Mucosa of rectum (tissue), 2 donors: ENCODE results near the gene COG6.

Source experiments
- H3K27ac ChIP-seq, 2 donors: one replicate each; pipeline ENCODE4 v1.7.0; 2013; ENCODE audit warnings: inconsistent platforms in 2 of 2, low read depth in 2 of 2, low read length in 2 of 2
- H3K27me3 ChIP-seq, 2 donors: one replicate each; pipeline ENCODE4 v1.7.0; 2013; ENCODE audit warnings: low read length in 2 of 2; ENCODE audit not compliant: control insufficient read depth in 2 of 2, insufficient read depth in 2 of 2
- H3K36me3 ChIP-seq, 2 donors: one replicate each; pipeline ENCODE4 v1.7.0; 2013; ENCODE audit warnings: low read length in 2 of 2; ENCODE audit not compliant: control insufficient read depth in 2 of 2, insufficient read depth in 2 of 2
- H3K4me1 ChIP-seq, 2 donors: one replicate each; pipeline ENCODE4 v1.7.0; 2013; ENCODE audit warnings: low read length in 2 of 2, mild to moderate bottlenecking in 1 of 2; ENCODE audit not compliant: control insufficient read depth in 2 of 2, insufficient read depth in 2 of 2
- H3K4me3 ChIP-seq, 2 donors: one replicate each; pipeline ENCODE4 v1.7.0; 2013; ENCODE audit warnings: low read length in 2 of 2
- H3K9ac ChIP-seq, 2 donors: one replicate each; pipeline ENCODE4 v1.7.0; 2013; ENCODE audit warnings: low read length in 2 of 2, low read depth in 1 of 2, mild to moderate bottlenecking in 1 of 2
- H3K9me3 ChIP-seq, 2 donors: one replicate each; pipeline ENCODE4 v1.7.0; 2013; ENCODE audit warnings: low read length in 2 of 2; ENCODE audit not compliant: control insufficient read depth in 2 of 2
- donor health status: healthy.
- donor health status: Normal muscosa, but diverticular disease.

Gene COG6

DNA sequence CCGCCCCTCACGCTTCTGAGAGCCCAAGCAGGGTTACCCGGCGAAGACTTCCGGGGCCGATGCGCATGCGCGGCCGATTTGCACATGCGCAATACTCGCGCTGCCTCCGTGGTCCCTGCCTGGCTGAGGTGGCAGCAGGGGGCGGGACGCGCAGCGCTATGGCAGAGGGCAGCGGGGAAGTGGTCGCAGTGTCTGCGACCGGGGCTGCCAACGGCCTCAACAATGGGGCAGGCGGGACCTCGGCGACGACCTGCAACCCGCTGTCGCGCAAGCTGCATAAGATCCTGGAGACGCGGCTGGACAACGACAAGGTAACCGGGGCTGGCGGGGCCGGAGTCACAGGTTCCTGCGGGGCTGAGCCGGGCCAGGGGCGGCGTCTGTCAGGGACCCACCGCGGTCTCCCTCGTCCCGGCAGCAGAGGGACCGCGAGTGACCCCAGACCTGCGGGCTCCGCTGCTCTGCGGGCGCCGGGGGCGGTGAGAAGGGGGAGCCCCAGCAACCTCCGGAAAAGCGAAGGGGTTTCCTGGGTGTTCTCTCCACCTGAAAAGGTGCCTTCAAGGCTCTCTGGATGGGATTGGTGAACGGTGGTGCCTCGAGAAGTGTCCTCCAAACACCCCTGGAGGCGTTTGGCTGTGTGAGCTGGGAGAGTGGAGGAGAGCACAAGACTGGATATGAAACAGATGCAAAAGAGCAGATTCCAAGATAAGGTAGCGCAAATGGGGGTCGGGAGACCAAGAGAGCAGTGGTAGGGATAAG lies at the start of gene COG6:
TSS of gene COG6 (plus strand) at position 94 of the 756 bp plus-strand sequence. CDS start at position 159, 65 bp downstream.
- H3K36me3 ChIP-seq: peaks cover 4 to 7% of the 10 kb centered on the region in 2 donors
- H3K27me3 ChIP-seq: no peaks in the 10 kb centered on the region
- H3K4me3 ChIP-seq: peak within 1 kb of the TSS; percentile 96 to 97
- peaks cover 0 to 11% of the 10 kb centered on the region in 2 donors for H3K4me1 ChIP-seq
- peak within 1 kb of the TSS; percentile 52 to 77 for H3K27ac ChIP-seq
- H3K9me3 ChIP-seq: no peaks in the 10 kb centered on the region
- H3K9ac ChIP-seq: peak within 1 kb of the TSS; percentile 89 to 90

DNA sequence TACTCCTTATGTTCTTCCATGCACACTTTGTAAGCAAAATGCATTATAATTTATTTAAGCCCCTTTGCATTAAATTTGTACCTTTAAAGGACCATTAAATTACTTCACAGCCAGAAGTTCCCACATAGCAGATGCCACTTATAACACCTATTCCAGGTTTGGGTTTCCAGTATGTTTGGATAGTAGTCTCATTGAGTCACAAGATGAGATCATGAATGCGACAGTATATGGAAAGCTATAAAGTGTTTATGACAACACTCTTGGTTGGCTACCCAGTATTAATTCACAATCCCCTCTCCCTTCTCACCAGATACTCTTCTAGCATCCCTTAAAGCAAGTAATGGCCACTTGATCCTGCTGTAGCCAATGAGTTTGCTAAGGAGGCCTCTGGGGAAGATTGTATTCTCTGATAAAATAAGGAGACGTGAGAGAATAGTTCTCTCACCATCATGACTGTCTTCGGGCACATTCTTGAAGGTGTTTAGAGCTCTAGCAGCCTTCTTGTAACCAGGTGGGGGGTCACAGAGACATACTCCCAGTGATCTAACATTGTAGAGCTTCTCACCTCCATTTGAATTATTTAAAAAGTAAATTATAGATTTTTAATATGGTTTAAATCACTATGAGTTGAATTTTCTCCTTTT lies 49.7 kb upstream of the COG6 start:
- H3K36me3 ChIP-seq: no peaks in the 10 kb centered on the region
- H3K9me3 ChIP-seq: no peaks in the 10 kb centered on the region
- H3K4me3 ChIP-seq: no peak overlapping the region
- peaks cover 5 to 7% of the 10 kb centered on the region in 2 donors for H3K4me1 ChIP-seq
- no peak overlapping the region for H3K27ac ChIP-seq
- H3K9ac ChIP-seq: no peak overlapping the region
- peaks cover 4 to 8% of the 10 kb centered on the region in 2 donors for H3K27me3 ChIP-seq

- Histone ChIP-seq H3K27ac (no peak overlapping the region), H3K27me3 (peaks cover 0 to 3% of the 10 kb centered on the region in 2 donors), H3K36me3 (no peaks in the 10 kb centered on the region), H3K4me1 (no peaks in the 10 kb centered on the region), H3K4me3 (no peak overlapping the region), H3K9ac (no peak overlapping the region), H3K9me3 (no peaks in the 10 kb centered on the region)
Observed at GRCh38 chr13:39607876-39608275, 47.6 kb upstream of the COG6 start.

GRCh38 chr13:39612023-39612637 lies 43.3 kb upstream of the COG6 start:
- Histone ChIP-seq H3K4me1 (no peaks in the 10 kb centered on the region), H3K27ac (no peak overlapping the region), H3K36me3 (no peaks in the 10 kb centered on the region), H3K27me3 (peaks cover 0 to 3% of the 10 kb centered on the region in 2 donors), H3K4me3 (no peak overlapping the region), H3K9me3 (no peaks in the 10 kb centered on the region), H3K9ac (no peak overlapping the region)

DNA sequence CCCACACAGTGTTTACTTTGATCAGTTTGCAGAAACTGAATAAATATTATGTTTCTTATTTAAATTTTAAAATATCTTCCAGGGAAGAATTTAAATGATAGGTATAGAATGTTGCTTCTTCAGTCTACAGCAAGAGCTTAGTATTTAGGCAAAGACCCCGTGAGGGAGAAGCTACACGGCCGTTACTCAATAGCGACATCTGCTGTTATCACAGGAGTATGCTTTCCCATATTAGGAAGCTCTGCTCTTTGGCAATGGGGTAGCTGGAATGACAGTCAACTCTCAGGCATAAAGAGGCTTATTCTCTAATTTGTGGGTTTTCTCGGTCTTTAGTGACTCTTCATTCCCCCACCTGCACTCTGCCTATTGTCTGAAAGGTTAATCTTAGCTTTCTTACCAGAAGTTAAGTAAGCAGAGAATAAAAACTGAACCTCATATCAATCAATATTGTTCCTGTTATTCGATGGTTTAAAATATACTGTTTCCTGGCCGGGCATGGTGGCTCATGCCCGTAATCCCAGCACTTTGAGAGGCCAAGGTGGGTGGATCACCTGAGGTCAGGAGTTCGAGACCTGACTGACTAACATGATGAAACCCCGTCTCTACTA lies 39.3 kb upstream of the COG6 start:
- H3K27me3 ChIP-seq: peaks cover 0 to 2% of the 10 kb centered on the region in 2 donors
- H3K36me3 ChIP-seq: no peaks in the 10 kb centered on the region
- H3K27ac ChIP-seq: no peak overlapping the region
- H3K4me3 ChIP-seq: no peak overlapping the region
- no peaks in the 10 kb centered on the region for H3K4me1 ChIP-seq
- no peaks in the 10 kb centered on the region for H3K9me3 ChIP-seq
- H3K9ac ChIP-seq: no peak overlapping the region

- H3K36me3 ChIP-seq: no peaks in the 10 kb centered on the region
- peaks cover 0 to 2% of the 10 kb centered on the region in 2 donors for H3K27me3 ChIP-seq
- no peak overlapping the region for H3K27ac ChIP-seq
- no peaks in the 10 kb centered on the region for H3K9me3 ChIP-seq
- H3K4me1 ChIP-seq: no peaks in the 10 kb centered on the region
- H3K4me3 ChIP-seq: no peak overlapping the region
- H3K9ac ChIP-seq: no peak overlapping the region
Observed at GRCh38 chr13:39618561-39618960, 36.9 kb upstream of the COG6 start.

DNA sequence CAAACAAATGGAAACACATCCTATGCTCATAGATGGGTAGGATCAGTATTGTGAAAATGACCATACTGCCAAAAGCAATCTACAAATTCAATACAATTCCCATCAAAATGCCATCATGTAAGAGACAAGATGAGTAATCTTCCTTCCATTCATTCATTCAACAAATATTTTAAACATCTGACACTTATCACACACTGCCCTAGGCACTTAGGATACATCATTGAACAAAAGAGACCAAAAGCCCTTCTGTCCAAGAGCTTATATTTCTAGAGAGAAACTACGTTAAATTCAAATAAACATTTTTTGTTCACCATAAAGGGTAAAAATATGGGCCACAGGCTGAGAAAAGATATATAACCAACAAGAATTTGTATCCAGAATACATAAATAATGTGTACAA lies 32.0 kb upstream of the COG6 start:
- Histone ChIP-seq H3K27me3 (peaks cover 0 to 2% of the 10 kb centered on the region in 2 donors), H3K4me3 (no peak overlapping the region), H3K4me1 (no peaks in the 10 kb centered on the region), H3K36me3 (no peaks in the 10 kb centered on the region), H3K27ac (no peak overlapping the region), H3K9me3 (no peaks in the 10 kb centered on the region), H3K9ac (no peak overlapping the region)

GRCh38 chr13:39631307-39631706 lies 24.2 kb upstream of the COG6 start:
- no peak overlapping the region for H3K27ac ChIP-seq
- H3K4me3 ChIP-seq: no peak overlapping the region
- H3K9ac ChIP-seq: no peak overlapping the region
- H3K4me1 ChIP-seq: no peaks in the 10 kb centered on the region
- no peaks in the 10 kb centered on the region for H3K27me3 ChIP-seq
- H3K36me3 ChIP-seq: no peaks in the 10 kb centered on the region
- no peaks in the 10 kb centered on the region for H3K9me3 ChIP-seq

DNA sequence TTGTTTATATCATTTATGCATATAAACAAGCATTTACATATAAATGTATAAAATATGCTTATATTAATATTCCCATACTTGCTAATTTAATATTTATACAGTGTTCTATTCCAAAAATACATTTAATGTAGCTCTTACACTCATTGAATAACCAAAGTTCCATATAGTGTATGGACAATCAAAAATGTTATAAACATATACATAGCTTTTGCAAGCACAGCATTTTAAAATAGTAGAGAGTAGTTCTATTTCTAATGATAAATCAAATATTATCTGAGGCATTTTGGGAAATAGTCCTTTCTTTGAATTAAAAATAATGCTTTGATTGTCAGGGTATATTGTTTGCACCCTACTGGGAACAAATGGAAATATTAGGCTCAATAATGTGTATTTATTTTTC lies 22.5 kb upstream of the COG6 start:
- Histone ChIP-seq H3K9me3 (no peaks in the 10 kb centered on the region), H3K27ac (no peak overlapping the region), H3K36me3 (no peaks in the 10 kb centered on the region), H3K4me3 (no peak overlapping the region), H3K9ac (no peak overlapping the region), H3K27me3 (no peaks in the 10 kb centered on the region), H3K4me1 (no peaks in the 10 kb centered on the region)

DNA sequence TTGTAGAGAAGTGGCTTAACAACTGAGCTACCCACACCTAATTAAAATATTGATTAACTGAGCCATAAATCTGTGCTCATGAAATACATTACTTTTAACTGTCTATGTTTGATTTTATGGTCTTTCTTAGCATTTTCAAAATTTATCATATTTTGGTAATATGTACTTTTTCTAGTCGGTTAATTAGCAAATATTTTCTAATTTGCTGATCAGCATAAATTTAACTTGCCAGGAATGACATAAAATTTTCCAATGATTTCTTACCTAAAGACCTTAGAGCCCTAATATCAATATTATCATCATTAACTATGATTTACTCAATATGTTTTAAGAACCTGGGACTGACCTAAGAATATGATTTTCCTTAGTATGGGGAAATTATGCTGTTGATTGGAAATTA lies 19.9 kb upstream of the COG6 start:
- no peaks in the 10 kb centered on the region for H3K9me3 ChIP-seq
- no peak overlapping the region for H3K4me3 ChIP-seq
- no peak overlapping the region for H3K9ac ChIP-seq
- H3K4me1 ChIP-seq: no peaks in the 10 kb centered on the region
- H3K27ac ChIP-seq: no peak overlapping the region
- no peaks in the 10 kb centered on the region for H3K36me3 ChIP-seq
- no peaks in the 10 kb centered on the region for H3K27me3 ChIP-seq
